Cortex of kidney (tissue), 1 donor: ENCODE measurements around the gene DEFB115.
"Not testable (repeated sequence)": the region's sequence is repeated elsewhere in the genome, so short reads cannot be mapped to it uniquely, and the experiment has no call there.

Experiments used
- DNase-seq: peaks from one replicate; lab custom pipeline; 2025; lab: John Stamatoyannopoulos, UW

Gene DEFB115

GRCh38 chr20:31257364-31257763 lies at the start of gene DEFB115:
Gene DEFB115 (plus strand): TSS chr20:31257664. CDS start chr20:31257664, 0 bp downstream.
- no peak for DNase-seq

GRCh38 chr20:31236953-31237352 lies 20.5 kb upstream of the DEFB115 start:
- DNase-seq, result no peak

GRCh38 chr20:31237763-31238162 lies 19.7 kb upstream of the DEFB115 start:
- DNase-seq, result no peak

- no peak for DNase-seq
Measured at GRCh38 chr20:31239139-31239538, 18.3 kb upstream of the DEFB115 start.

- no peak for DNase-seq
Measured at GRCh38 chr20:31256959-31257358, 505 bp upstream of the DEFB115 start.

GRCh38 chr20:31260326-31260932 lies 3.0 kb downstream of the DEFB115 start:
- no peak for DNase-seq

- DNase-seq, result no peak
Measured at GRCh38 chr20:31274441-31274840, 17.0 kb downstream of the DEFB115 start.

- DNase-seq, result no peak
Measured at GRCh38 chr20:31278178-31278577, 20.7 kb downstream of the DEFB115 start.

GRCh38 chr20:31284964-31285363 lies 27.5 kb downstream of the DEFB115 start:
- DNase-seq, result not testable (repeated sequence)

- DNase-seq, result no peak
Measured at GRCh38 chr20:31308535-31309162, 51.2 kb downstream of the DEFB115 start, which contains the start of gene DEFB116. Gene DEFB116 (minus strand): TSS chr20:31308585. CDS start chr20:31308585, 0 bp downstream.
